HG03469 (cell line): ENCODE data around the gene ADRA2C.

ENCODE experiments used
- ATAC-seq: cut with Tn5 transposase; IDR thresholded peaks from one replicate; pipeline ENCODE4 v1.9.1; 2021; ENCODE audit warnings: mild to moderate bottlenecking, moderate library complexity, moderate number of reproducible peaks; ENCODE audit not compliant: unreplicated experiment

ADRA2C gene

DNA sequence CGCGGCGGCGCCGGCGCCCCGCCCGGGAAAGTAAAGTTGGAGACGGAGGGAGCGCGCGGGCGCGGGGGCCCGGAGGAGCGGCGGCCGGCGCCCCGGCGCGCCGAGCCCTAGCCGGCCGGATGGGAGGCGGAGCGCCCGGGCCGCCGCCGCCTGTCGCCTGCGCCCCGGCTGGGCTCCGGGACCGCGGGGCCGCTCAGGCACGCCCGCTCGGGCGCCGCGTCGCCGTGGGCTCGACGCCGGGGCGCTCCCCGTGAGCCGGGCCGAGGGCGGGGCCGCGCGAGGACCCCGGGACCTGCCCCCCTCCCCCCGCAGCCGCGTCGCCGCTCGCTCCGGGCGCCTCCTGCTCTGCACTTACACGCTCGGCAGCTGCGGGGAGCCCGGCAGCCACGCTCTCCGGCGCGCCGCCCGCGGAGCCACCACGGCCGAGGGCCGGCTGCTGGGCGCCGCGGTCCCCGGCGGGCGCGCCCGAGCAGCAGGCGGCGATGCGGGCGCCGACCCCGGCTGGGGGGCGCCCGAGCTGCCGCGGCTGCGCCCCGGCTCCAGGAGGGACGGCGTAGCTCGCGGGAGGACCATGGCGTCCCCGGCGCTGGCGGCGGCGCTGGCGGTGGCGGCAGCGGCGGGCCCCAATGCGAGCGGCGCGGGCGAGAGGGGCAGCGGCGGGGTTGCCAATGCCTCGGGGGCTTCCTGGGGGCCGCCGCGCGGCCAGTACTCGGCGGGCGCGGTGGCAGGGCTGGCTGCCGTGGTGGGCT is at the start of gene ADRA2C:
Gene ADRA2C, plus strand, starts transcription at position 350 of the 749 bp plus-strand sequence. Its CDS starts 222 bp downstream, at position 572.
- ATAC-seq, result no peak

DNA sequence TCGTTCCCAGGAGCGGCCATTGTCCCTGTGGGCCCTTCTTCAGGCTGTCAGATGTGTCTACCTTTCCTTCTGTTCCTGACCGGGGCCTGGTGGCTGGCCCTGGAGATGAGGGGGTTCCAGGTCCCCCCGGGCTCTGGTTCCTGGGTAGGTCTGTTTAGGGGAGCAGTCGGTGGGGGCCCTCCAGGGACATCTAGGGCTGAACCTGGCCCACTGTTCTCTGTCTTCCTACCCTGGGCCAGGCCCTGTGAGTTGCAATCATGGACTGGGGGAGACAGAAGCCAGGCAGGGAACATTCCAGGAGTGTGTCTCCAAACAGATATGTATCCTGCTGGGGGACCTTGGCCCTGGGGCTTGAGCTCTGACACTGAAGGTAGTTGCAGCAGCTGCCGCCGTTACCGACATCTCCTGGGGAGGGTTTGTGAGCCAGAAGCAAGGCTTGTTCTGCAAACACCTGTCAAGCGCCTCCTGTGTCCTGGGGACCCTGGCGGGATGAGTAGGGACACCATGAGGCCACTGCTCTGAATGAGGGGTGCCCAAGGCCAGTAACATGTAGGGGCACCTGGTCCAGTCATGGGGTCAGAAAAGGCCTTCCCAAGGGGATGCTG is 49.5 kb upstream of the ADRA2C start:
- ATAC-seq, result no peak

DNA sequence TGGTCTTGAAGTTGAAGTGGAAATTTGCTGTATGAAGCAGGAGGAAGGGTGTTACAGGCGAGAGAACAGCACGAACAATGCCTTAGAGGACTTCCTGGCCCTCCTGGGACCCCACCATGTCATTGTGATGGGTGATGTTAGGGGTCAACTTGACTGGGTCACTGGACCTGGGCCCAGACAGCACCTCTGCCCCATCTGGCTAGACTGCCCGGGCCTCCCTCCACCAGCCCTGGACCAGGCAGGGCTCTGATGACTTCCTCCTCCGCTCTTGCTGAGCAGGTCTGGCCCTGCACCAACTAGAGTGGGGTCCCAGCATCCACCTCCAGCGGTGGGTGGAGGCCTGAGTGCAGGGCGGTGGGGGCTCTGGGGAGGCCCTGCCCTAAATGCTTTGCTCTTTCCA is 48.9 kb upstream of the ADRA2C start:
- no peak for ATAC-seq

DNA sequence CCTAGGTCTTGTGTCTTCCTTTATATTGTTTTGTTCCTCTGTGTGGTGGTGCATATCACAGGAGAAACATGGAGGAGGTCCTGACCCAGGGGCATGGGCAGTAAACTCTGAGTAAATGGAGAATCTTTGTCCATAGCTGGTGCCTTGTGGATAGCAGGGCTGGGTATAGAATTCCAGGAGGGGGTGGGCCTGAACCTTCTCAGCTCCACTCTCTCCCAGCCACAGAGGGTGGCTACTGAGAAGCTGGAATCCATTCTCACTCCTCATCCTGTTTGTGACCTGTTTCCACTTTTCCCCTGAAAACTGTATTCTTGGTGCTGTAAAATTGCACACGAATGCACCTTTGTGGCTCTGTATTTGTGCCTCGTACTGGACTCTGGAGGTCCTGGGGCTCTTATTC is 47.7 kb upstream of the ADRA2C start:
- ATAC-seq, result no peak

DNA sequence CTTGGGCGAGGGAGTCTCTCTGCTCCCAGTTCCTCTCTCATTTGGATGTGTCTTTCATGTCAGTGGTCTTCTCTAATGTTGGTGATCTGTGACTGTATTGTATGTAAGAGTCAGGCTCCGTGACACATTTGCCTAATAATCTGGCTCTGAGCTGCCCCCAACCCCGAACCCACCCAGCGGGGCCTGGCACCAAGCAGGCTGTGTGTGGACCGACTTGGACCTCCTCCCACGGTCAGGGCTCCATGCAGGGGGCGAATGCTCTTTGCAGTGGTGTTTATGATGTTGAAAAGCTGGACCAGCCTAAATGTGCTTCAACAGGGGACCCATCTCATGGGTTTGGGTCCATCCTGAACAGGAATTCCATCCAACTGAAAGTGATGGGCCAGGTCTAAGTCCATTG is 47.0 kb upstream of the ADRA2C start:
- no peak for ATAC-seq

DNA sequence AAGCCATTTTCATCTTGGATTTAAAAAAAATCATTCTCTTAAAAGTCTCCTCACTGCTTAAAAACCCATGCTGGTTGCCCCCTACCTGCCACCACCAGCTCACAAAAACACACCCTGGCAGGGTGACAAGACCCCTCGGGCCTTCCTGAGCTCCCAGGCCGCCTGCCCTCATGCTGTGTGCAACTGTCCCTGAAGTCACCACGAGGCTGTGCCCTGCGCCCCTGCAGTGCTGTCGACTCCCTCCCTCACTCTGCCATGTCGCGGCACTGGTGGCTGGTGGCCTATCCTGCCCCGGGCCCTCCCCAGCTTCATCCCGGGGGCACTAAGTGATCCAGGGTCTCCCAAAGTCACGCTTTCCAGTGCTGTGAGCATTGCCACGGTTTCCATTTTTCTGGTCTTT is 46.3 kb upstream of the ADRA2C start:
- ATAC-seq, result no peak

DNA sequence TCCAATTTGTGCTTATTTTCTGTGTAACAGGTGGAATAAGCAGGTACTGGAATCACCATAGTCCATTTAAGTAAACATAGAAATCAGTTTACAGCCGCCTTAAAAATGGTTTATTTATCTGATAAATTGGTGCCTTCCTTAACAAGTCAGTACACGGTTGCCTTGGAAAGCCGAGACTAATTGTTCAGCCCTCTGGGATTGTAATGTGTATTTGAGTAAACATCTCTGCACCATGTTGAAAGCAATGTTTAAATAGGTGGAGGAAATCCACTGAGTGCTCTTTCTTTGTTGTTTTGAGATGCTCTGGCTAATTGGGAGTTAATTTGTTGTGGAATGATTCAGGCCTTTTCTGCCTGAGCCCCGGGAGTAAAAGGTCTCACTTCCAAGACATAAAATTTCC is 45.7 kb upstream of the ADRA2C start:
- no peak for ATAC-seq

DNA sequence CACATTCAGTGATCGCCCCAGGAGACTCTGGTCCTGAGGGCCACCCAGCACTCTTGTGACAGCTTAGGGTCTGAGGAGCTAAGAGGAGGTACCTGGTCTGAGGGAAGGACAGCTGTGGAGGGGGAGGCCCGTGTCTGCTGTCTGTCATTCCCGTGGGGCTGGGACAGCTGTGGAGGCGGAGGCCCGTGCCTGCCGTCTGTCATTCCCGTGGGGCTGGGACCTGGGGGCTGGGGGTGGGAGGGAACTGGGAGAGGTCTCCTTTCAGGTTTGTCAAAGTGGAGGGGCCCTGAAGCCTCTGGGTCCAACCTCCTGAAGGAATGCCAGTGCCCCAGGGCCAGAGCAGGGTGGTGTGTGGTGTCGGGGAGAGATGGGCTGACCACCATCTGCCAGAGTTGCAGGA is 45.0 kb upstream of the ADRA2C start:
- no peak for ATAC-seq

DNA sequence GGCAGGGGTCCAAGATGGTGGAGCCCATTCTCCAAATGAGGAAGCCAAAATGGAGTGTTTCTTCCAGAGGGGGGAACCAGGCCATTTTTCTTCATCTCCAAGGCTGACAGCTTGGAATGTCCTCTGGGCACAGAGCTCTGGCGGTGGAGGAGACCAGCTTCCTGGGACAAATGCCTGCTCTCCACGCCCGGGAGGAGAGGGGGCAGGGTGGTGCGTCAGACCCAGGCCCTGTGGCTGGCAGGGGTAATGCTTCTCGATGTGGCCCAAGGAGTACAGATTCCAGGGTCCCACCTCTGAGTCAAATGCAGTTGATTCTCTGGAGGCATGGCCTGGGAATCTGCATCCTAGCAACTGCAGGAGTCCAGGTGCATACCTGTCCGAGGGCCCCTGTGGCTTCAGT is 44.6 kb upstream of the ADRA2C start:
- ATAC-seq, result no peak

DNA sequence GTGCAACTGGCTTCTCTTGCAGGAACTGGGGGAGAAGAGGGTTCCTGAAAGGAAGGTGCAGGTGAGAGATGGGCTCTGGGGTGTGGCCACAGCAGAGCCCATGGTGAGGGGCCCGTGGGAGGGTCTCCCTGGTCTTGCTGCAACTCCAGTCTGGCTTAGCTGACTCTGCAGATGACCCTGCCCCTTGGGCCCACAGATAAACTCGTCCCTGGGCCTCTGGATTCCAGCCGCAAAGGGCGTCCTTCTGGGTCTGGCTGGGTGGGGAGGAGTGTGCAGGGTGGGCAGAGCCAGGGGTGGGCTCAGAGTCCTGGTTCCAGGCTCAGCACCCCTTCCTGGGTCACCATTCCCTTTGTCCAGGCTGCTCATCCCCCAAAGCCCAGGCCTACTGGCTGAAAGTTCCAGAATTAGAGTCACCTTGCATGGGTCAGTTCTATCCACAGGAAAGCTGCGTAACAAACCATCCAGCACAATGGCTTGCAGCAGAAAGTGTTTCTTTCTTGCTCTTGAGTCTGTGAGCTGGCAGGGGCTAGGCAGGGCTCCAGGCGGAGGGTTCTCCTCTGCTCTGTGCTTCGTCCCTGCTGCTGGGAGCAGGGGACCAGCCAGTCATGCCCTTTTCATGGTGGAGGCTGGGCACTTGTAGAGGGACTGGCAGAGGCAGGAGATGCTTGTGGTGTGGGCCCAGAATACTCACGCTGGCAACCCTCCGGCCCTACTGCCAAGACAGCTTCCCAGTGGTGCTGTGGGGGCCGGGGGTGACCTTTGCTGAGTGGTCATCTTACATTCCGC is 43.5 kb upstream of the ADRA2C start:
- no peak for ATAC-seq

DNA sequence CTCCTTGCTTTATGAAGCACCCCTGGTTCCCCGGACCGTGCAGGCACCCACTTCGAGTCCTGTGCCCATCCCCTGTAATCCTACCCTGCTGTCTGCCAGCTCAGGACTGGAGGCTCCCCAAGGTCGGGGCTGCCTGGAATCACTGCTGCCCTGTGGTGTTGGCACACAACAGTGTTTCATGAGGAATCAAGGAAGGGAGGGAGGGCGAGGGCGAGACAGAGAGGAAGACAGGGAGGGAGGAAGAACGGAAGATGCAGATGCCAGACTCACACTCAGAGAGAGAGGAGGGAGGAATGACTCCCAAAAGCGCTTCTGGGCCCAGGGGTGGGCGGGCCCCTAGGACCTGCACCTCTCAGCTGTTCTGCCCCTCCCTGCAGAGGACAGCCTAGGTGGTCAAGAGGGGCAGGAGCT is 42.9 kb upstream of the ADRA2C start:
- ATAC-seq, result no peak

DNA sequence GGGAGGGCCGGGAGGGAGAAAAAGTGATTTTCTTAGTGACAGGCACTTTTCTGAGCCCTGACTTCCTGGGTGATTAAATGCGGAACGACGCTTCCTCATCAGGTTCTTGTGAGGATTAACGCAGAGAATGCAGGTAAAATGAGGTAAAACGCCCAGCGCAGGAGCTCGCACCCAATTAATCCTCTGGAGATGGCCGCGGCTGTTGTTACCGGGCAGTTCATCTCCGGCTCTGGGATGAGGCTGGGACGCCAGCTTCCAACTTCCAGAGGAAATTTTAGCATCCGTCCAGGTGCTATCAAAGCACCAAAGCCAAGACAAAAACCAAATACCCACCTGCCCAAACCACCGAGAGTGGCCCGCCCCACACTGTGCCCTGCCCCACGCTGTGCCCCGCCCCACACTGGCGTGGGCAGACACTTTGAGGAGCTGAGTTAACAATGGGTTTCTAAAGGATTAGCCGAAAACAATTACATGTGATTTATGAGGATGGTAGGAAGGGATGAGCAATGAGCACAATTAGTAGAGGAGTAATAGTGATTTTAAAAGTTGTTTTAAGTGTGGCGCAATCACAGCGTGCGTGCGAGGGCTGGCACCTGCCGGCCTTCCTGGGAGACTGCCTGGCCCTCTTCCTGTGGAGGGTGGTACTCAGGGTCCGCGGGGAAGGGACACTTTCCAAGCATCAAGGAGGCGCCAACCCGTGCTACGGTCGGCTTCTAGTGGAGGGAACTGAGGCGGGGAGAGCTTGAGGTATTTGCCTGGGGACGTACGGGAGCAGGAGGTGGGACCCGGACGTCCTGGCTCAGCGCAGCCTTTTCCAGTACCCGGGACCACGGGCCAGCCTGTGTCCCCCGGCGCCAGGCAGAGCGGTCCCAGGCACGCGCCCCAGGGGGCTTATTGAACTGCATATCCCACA is 41.6 kb upstream of the ADRA2C start:
- no peak for ATAC-seq

DNA sequence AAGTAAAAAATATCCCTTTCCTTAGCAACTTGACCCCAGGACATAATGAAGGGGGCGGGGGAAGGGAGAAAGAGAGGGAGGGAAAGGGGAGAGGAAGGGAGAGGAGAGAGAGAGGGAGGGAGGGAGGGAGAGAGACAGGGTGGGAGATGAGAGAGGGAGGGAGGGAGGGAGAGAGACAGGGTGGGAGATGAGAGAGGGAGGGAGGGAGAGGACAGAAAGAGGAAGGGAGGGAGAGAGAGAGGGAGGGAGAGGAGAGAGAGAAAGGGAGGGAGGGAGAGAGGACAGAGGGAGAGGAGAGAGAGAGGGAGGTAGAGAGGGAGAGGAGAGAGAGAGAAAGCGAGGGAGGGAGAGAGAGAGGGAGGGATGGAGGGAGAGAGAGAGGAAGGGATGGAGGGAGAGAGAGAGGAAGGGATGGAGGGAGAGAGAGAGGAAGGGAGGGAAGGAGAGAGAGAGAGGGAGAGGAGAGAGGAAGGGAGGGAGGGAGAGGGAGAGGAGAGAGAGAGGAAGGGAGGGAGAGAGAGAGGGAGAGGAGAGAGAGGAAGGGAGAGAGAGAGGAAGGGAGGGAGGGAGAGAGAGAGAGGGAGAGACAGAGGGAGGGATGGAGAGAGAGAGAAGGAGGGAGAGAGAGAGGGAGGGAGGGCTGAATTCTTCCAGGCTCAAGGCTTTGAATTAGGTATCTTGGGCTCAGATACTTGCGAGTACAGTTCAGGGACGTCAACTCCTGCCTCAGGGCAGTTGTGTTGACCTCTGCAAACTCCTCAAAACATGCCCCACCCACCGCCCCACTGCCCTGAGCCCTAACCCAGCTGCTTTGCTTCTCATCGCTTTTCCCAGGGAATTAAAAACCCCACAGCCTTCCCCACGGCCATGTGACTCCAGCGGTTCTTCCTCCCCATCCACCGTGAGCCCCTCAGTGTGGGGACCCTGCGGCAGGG is 40.0 kb upstream of the ADRA2C start:
- no peak for ATAC-seq

DNA sequence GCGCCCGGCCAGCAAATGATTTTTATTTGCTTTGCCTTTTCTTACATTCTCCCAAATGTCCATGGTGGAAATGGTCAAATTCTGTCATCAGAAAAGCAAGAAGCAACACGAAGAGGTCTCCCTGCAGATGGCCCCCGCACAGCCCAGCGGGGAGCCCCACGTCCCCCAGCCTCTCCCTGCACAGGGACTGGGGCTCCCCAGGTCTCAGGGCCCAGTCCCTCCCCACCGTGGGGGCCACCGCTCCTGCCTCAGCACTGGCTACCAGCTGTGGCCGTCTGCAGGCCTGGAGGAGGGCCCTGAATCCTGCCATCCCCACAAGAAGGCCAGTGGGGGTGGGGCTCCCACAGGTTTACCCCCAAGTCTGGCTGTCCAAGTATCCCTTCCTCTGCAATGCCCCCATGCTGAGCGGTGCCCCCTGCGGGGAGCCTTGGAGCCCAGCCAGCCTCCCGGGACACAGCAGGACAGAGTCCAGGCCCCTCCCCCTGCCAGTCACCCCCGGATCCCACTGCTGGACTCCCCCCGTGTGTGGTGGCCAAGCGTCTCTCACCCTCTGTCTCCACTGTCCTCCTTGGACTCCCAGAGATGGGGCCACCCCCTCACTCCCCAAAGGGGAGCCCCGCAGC is 38.2 kb upstream of the ADRA2C start:
- no peak for ATAC-seq

DNA sequence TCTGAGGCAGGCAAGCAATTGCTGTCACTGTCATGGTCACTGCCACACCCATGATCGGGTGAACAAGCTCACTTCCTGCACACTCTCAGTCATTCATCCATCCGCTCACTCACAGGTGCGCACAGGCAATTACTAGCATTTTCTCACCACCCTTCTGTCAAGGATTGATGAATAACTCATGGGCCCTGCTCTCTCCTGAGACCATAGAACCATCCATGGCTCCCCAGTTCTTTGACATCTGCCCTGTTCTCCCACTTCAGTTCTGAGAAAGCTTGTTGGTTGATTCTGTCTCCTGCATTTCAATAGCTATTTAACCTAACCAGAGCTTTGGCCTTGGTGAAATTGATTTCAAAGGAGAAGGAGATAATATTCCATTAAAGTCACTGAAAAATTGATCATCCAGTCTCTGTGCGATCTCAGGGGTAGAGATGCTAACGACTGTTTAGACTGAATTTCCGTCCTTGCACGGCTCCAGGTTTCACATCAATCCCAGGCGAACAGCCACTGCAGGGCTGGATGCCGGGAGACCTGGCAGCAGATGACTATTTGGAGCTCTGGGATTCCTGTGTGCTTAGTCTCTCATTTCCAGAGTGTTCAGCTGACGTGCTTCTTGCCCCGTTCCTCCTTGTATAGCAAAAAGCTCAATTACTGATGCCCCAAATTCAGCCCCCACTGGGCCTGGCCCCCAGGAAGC is 36.9 kb upstream of the ADRA2C start:
- ATAC-seq, result no peak

DNA sequence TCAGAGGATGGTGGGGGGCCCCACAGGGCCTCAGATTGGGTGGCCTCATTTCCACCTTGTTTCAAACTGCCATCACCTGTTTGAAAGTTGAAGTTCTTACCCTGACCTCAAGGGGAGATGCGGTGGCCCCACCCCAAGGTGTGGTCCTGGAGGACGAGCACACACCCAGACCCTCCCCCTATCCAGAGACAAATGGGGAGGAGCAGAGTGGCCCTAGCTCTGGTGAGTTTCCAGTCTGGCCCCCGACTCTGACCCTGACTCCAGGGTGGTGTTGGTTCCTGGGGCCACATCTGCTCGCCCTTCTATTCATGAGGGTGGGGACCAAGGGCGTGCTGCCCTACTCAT is 36.3 kb upstream of the ADRA2C start:
- ATAC-seq, result no peak

DNA sequence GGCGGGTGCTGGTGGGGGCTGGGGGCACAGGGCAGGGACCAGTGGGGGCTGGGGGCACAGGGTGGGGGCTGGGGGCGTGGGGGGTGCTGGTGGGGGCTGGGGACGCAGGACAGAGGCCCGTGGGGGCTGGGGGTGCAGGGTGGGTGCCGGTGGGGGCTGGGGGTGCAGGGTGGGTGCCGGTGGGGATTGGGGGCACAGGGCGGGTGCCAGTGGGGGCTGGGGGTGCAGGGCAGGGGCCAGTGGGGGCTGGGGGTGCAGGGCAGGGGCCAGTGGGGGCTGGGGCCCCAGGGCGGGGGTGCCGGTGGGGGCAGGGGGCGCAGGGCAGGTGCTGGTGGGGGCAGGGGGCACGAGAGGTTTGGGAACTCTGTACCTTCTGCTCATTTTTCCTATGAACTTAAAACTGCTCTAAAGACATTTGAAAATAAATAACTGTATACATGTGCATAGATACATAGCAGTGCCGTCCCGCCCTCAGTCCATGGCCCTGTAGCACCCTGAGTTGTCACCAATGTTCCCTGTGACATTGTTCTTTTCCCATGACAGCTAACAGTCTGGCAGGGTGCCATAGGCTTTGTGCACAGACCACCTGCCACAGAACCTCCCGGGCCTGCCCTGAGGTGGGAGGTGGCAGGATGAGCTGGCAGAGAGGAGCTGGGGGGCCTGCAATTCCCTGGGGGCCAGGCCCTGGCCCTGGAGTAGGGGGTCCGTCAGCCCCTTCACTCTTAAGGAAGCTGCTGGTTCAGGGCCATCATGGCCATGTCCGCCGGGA is 35.6 kb upstream of the ADRA2C start:
- no peak for ATAC-seq
